ENCODE results near the gene NUTM1.
"Not testable (repeated sequence)": the region's sequence is repeated elsewhere in the genome, so short reads cannot be mapped to it uniquely, and the experiment has no call there.

NUTM1 gene

GRCh38 chr15:34397637-34398259 is 54.6 kb downstream of the NUTM1 start:
- not testable (repeated sequence) for H3K27ac ChIP-seq (ENCODE audit: low read depth, low read length); H3K9ac ChIP-seq (ENCODE audit: low read length); H3K36me3 ChIP-seq (ENCODE audit: insufficient read depth, low read length); H3K9me3 ChIP-seq (ENCODE audit: low read length); H3K4me3 ChIP-seq (ENCODE audit: low read depth in 1 of 2, low read length in 2 of 2); H3K27me3 ChIP-seq (ENCODE audit: control insufficient read depth in 1 of 2, insufficient read depth in 2 of 2, low read length in 2 of 2); H3K4me1 ChIP-seq (ENCODE audit: insufficient read depth, low read length)

GRCh38 chr15:34403160-34403598 is 60.1 kb downstream of the NUTM1 start:
- H3K36me3 ChIP-seq (ENCODE audit: insufficient read depth, low read length); H3K27me3 ChIP-seq (ENCODE audit: control insufficient read depth in 1 of 2, insufficient read depth in 2 of 2, low read length in 2 of 2); H3K4me1 ChIP-seq (ENCODE audit: insufficient read depth, low read length); H3K9ac ChIP-seq (ENCODE audit: low read length); H3K9me3 ChIP-seq (ENCODE audit: low read length); H3K27ac ChIP-seq (ENCODE audit: low read depth, low read length); H3K4me3 ChIP-seq (ENCODE audit: low read depth in 1 of 2, low read length in 2 of 2): not testable (repeated sequence)

- not testable (repeated sequence) for H3K9ac ChIP-seq (ENCODE audit: low read length); H3K4me3 ChIP-seq (ENCODE audit: low read depth in 1 of 2, low read length in 2 of 2); H3K27me3 ChIP-seq (ENCODE audit: control insufficient read depth in 1 of 2, insufficient read depth in 2 of 2, low read length in 2 of 2); H3K9me3 ChIP-seq (ENCODE audit: low read length); H3K36me3 ChIP-seq (ENCODE audit: insufficient read depth, low read length); H3K27ac ChIP-seq (ENCODE audit: low read depth, low read length); H3K4me1 ChIP-seq (ENCODE audit: insufficient read depth, low read length)
Observed at GRCh38 chr15:34403899-34404298, 60.8 kb downstream of the NUTM1 start.

All from muscle layer of colon (tissue), 2 donors.